ENCODE data around the gene IGSF11. TPM values are rescaled to one million over a fixed set of nuclear protein-coding genes. Genes with fewer than 3 reads are reported as not detected.

Gene IGSF11
- total RNA-seq, 1 donor from 2014 or later: 1.3 TPM

DNA sequence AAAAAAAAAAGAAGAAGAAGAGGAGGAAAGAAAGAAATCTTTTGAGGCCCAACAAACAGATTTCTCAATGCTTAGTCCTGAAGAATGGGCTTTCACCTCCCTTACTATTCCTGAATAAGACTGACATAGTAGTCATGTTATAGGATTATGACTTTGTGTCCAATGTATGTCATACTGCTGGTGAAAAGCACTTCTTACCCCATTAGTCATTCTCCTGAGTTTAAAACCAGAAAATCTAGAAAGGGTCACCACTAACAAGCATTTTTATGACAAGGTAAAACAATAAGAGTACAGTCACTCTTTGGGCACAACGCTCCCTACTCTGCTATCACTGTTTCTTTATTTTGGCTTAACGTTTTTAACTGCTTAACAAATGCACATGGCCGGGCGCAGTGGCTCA, 88.2 kb downstream of the IGSF11 start:
- DNase-seq (ENCODE audit: low read depth, low spot score): no peak
- peaks cover 7% of the 10 kb centered on the region for H3K4me1 Mint-ChIP-seq
- H3K4me3 Mint-ChIP-seq: no peak overlapping the region
- no peak overlapping the region for H3K27ac Mint-ChIP-seq (ENCODE audit: unreplicated experiment)
- TF ChIP-seq, protein P1, sequence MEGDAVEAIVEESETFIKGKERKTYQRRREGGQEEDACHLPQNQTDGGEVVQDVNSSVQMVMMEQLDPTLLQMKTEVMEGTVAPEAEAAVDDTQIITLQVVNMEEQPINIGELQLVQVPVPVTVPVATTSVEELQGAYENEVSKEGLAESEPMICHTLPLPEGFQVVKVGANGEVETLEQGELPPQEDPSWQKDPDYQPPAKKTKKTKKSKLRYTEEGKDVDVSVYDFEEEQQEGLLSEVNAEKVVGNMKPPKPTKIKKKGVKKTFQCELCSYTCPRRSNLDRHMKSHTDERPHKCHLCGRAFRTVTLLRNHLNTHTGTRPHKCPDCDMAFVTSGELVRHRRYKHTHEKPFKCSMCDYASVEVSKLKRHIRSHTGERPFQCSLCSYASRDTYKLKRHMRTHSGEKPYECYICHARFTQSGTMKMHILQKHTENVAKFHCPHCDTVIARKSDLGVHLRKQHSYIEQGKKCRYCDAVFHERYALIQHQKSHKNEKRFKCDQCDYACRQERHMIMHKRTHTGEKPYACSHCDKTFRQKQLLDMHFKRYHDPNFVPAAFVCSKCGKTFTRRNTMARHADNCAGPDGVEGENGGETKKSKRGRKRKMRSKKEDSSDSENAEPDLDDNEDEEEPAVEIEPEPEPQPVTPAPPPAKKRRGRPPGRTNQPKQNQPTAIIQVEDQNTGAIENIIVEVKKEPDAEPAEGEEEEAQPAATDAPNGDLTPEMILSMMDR (conservative IDR thresholded peaks at IDR 0.05): no peak
- peaks cover 2% of the 10 kb centered on the region for H3K9me3 Mint-ChIP-seq
- no peaks in the 10 kb centered on the region for H3K27me3 Mint-ChIP-seq (ENCODE audit: low read depth)
- no peaks in the 10 kb centered on the region for H3K36me3 Mint-ChIP-seq (ENCODE audit: low read depth)

DNA sequence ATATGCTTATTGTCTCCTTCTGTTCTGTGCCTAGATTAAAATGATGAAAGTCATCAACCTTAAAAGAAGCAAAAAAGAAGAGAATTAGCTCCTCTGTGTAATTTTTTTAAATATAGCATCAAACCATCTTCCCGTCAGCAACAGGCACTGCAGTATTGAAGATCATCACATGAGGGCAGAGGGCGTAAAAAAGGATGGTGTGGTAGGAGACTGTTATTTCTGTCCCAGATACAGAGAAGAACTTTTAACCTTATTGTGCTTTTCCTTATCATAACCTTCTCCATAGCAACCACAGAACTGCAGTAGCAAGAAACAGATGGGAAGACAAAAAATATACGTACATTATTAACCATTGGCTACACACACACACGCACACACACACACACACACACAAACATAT, 88.8 kb downstream of the IGSF11 start:
- Mint-ChIP-seq H3K4me3 (no peak overlapping the region), H3K27me3 (ENCODE audit: low read depth) (no peaks in the 10 kb centered on the region), H3K36me3 (ENCODE audit: low read depth) (no peaks in the 10 kb centered on the region), H3K27ac (ENCODE audit: unreplicated experiment) (peak overlapping the region; percentile 9), H3K4me1 (peaks cover 7% of the 10 kb centered on the region), H3K9me3 (peaks cover 2% of the 10 kb centered on the region)
- TF ChIP-seq, protein P1 (conservative IDR thresholded peaks at IDR 0.05): no peak
- DNase-seq (ENCODE audit: low read depth, low spot score): no peak

DNA sequence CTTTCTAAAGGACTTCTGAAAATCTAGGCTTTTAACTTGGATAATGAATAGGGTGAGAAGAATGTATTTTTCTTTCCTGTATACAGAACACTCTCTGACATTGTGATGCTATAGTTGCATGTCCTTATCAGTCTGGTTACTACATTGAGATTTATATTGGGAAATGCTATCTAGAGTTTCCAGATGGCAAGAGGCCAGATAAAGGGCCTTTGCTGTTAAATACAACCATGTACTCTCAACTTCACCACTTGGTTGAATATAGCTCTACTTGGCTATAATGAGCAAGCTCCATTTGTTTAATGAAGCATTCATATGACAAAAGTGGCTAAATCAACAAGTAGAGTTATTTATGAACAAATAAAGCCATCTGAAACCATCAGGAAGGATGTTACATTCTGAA, 91.0 kb downstream of the IGSF11 start:
- Mint-ChIP-seq H3K9me3 (peaks cover 2% of the 10 kb centered on the region), H3K27ac (ENCODE audit: unreplicated experiment) (no peak overlapping the region), H3K4me1 (peaks cover 7% of the 10 kb centered on the region), H3K36me3 (ENCODE audit: low read depth) (no peaks in the 10 kb centered on the region), H3K27me3 (ENCODE audit: low read depth) (no peaks in the 10 kb centered on the region), H3K4me3 (no peak overlapping the region)
- DNase-seq (ENCODE audit: low read depth, low spot score): no peak
- TF ChIP-seq, protein P1 (conservative IDR thresholded peaks at IDR 0.05): no peak

DNA sequence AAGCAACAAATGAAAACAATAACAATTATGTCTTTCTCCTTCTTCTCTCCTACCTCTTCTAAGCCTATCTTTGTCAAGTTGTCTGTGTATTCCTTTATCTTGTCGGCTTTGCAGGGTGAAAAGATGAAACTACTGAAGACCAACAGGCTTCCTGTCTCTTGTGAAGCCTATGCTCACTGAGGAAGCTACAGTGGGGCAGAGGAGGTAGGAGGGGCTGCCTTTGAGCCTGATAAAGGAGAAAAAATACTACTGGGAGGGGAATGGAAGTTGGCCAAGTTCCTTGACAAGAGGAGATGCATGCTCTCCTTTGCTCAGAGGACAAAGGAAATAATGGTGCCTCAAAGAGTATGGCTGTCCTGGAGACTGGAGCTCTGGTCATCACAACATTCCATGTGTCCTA, 92.0 kb downstream of the IGSF11 start:
- Mint-ChIP-seq H3K9me3 (peaks cover 2% of the 10 kb centered on the region), H3K4me3 (no peak overlapping the region), H3K4me1 (peaks cover 7% of the 10 kb centered on the region), H3K27ac (ENCODE audit: unreplicated experiment) (no peak overlapping the region), H3K36me3 (ENCODE audit: low read depth) (no peaks in the 10 kb centered on the region), H3K27me3 (ENCODE audit: low read depth) (no peaks in the 10 kb centered on the region)
- TF ChIP-seq, protein P1 (conservative IDR thresholded peaks at IDR 0.05): no peak
- DNase-seq (ENCODE audit: low read depth, low spot score): no peak

DNA sequence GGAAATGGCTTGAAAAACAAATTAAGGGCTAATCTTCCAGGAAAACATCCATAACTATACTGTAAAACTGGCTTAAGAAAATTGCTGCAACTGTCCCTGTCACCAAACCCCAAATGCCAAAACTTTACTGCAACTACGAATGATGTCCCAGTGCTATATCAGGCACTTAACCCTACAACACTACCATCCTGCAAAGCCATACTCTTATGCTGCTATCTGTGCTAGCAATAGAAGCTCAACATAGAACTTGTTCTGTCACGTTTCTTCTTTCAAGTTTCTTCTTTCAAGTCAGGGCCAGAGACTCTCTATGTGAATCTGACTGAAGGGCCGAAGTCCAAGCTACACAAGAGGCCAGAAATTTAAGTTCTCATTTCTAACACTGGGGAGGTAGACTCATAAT, 92.5 kb downstream of the IGSF11 start:
- Mint-ChIP-seq H3K4me3 (no peak overlapping the region), H3K36me3 (ENCODE audit: low read depth) (no peaks in the 10 kb centered on the region), H3K9me3 (peaks cover 2% of the 10 kb centered on the region), H3K27ac (ENCODE audit: unreplicated experiment) (no peak overlapping the region), H3K27me3 (ENCODE audit: low read depth) (no peaks in the 10 kb centered on the region), H3K4me1 (peaks cover 7% of the 10 kb centered on the region)
- DNase-seq (ENCODE audit: low read depth, low spot score): no peak
- TF ChIP-seq, protein P1 (conservative IDR thresholded peaks at IDR 0.05): no peak

DNA sequence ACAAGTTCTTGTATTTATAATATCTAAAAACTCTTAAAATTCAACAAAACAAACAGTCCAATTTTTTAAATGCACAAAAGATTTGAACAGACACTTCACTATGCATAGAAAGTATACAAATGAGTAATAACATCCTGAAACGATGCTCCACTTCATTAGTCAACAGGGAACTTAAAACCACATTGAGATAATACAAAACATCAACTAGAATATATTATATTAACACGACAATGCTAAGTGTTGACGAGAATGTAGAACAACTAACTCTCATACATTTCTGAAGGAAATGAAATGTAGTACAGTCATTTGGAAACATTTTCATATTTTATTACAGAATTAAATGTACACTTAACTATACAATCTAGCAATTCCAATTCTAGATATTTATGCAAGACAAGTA, 93.4 kb downstream of the IGSF11 start:
- no peaks in the 10 kb centered on the region for H3K36me3 Mint-ChIP-seq (ENCODE audit: low read depth)
- no peaks in the 10 kb centered on the region for H3K27me3 Mint-ChIP-seq (ENCODE audit: low read depth)
- H3K27ac Mint-ChIP-seq (ENCODE audit: unreplicated experiment): no peak overlapping the region
- TF ChIP-seq, protein P1 (conservative IDR thresholded peaks at IDR 0.05): no peak
- no peak for DNase-seq (ENCODE audit: low read depth, low spot score)
- H3K4me3 Mint-ChIP-seq: no peak overlapping the region
- peaks cover 2% of the 10 kb centered on the region for H3K9me3 Mint-ChIP-seq
- H3K4me1 Mint-ChIP-seq: peaks cover 7% of the 10 kb centered on the region

All from neural crest cell (in vitro differentiated cells).